HG03280 (cell line): ENCODE data around the gene MOV10L1.
"Not testable (repeated sequence)": the region's sequence is repeated elsewhere in the genome, so short reads cannot be mapped to it uniquely, and the experiment has no call there.

ENCODE experiments used
- ATAC-seq: cut with Tn5 transposase; IDR thresholded peaks from one replicate; pipeline ENCODE4 v1.9.1; 2021; ENCODE audit warnings: mild to moderate bottlenecking, moderate library complexity; ENCODE audit not compliant: unreplicated experiment

Gene MOV10L1

DNA sequence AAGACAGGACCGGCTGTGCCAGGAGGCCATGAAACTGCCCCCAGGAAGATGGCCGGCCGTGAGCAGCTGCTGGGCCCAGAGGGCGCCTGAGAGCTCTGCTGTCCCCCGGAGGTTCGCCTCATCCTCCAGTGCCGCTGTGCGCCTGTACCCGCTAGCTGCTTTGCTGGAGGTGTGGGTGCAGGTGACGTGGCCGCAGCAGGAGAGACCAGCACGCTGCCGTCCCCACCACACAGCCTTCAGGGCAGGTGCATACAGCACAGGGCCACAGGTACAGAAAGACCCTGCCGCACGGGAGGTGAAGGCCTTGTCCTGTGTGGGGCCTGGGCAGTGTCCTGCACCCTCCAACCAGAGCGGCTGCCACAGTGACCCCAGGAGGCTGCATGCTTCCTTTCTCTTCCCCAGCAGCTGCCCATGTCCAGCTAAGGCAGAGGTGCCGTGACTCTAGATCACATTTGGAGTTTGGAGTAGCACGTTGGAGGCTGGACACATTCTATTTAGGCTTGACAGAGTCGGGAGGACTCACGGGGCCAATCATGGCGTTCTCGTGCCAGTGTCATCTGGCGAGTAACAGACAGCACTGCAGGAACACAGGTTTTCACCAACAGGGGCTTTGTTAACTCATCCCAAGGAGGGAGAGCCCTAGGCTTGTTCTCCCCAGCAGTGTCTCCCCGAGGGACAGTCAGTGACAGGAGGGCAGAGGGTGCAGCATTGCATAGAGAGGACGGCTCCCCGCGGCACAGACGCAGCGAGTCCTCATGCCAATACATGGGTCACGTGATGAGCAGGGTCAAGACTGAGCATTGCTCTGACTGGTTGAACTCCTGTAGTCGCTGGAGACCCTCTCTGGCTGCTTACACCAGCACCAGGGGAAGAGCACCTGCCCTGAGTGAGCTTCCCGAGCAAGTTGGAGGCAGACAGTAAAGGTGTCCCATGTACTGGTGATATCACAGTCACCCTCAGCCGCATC, 62.0 kb downstream of the MOV10L1 start:
- no peak for ATAC-seq

DNA sequence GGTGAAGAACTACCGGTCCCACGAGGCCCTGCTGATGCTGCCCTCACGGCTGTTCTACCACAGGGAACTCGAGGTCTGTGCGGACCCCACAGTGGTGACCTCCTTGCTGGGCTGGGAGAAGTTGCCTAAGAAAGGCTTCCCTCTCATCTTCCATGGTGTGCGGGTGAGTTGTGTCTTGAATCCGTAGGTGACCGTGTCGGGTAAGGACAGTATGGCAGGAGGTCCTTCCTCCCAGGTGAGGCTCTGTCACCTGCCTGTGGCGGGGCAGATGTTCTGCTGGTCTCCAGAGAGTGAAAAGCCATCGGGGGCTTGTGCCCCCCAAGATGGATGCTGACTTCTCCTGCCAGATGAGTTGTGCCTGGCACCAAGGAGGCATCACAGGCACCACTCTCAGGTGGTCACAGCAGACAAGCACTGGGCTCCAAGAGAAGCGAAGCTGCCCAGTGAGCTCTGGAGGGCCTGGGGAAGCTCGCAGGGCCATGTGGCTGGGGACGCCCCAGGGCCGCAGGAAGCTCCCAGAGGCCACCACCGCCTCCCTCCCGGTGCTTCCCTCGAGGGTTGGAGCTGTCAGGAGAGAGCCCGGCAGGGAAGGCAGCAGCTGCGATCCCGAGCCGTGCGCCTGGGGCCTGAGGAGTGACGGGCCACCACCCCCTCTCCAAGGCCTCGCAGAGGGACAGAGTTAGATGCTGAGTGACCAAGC, 63.4 kb downstream of the MOV10L1 start:
- no peak for ATAC-seq

DNA sequence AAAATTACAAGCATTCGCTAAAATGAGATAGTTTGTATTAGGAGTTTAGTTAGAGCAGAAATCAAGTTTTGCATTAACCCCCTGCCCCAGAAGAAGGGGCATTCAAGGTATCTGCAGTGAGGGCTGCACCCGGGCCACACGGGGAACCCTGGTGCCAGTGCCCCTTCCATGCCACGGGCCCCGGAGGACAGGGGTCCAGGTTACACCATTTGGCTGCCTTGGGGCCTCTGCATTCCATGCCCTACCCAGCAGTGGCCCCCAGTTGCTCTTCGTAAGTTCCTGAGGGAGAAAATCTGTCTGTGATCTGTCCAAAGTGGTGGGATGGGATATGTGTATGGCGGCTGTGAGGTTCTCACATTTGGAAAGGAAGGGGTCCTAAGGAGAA, 63.9 kb downstream of the MOV10L1 start:
- no peak for ATAC-seq

- ATAC-seq: no peak
Measured at GRCh38 chr22:50157709-50158375, 68.0 kb downstream of the MOV10L1 start.

DNA sequence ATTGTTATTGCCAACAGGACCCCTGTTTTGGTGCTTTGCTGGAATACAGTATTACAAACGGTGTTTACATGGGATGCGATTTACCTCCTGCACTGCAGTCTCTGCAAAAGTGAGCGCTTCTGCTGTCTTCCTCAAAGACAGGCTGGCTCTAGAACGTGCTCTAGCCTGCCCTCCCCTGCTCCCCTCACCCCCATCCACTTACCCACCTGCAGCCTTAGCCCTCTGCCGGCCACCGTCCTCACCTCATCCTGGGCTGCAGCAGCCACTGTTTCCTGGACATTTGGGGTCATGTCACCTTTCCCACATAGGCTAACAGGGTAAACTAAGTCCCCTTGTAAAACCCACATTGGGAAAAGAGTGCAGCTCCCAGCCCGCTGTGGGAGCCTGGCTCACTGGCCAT, 71.1 kb downstream of the MOV10L1 start:
- ATAC-seq: no peak

GRCh38 chr22:50161508-50162390, 71.9 kb downstream of the MOV10L1 start:
- no peak for ATAC-seq

DNA sequence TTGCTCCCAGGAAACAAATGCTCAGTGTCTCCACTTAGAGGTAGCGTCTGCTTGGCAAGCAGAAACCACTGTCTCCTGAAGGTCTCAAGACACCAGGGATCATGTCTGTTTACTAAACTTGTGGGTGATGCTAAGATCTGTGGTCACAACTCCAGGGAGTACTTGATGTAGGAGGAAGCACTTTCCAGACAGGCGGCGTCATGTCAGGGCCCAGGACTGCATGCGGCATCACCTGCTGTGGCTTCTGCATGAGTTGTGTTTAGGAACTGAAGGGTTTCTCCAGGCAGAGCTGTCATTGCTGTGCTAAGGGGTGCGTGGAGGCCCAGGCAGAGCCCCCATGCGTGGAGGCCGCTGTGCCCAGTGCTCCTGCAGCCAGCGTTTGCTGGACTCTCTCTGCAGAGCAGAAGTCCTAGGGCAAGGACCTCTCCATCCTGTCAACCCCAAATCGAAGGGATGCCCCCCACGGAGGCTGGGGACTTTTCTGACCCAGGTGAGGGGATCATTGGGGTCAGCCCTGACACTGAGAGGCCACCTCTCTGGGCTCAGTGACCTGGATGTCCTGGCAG, 72.7 kb downstream of the MOV10L1 start:
- ATAC-seq: no peak

DNA sequence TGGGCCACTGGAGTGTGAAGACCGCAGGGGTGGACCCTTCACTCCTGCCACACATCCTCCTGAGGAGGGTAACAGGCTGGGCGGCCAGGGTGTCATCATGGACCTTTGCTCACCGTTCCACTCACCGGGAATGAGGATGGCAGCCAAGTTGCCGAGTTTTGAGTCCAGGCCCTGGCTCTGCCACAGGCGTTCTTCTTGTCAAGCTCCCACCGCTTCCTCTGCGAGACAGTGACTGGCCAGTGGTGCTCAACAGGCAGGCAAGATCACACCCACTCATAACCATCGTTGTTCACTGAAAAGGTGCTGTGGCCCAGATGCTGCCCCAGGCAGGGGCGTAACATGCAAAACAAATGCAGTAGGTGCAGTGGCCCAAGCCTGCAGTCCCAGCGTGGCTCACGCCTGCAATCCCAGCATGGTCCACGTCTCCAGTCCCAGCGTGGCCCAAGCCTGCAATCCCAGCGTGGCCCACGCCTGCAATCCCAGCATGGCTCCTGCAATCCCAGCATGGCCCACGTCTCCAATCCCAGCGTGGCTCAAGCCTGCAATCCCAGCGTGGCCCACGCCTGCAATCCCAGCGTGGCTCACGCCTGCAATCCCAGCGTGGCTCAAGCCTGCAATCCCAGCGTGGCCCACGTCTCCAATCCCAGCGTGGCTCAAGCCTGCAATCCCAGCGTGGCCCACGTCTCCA, 75.8 kb downstream of the MOV10L1 start:
- ATAC-seq: no peak

- no peak for ATAC-seq
Measured at GRCh38 chr22:50167689-50168489, 78.1 kb downstream of the MOV10L1 start.

DNA sequence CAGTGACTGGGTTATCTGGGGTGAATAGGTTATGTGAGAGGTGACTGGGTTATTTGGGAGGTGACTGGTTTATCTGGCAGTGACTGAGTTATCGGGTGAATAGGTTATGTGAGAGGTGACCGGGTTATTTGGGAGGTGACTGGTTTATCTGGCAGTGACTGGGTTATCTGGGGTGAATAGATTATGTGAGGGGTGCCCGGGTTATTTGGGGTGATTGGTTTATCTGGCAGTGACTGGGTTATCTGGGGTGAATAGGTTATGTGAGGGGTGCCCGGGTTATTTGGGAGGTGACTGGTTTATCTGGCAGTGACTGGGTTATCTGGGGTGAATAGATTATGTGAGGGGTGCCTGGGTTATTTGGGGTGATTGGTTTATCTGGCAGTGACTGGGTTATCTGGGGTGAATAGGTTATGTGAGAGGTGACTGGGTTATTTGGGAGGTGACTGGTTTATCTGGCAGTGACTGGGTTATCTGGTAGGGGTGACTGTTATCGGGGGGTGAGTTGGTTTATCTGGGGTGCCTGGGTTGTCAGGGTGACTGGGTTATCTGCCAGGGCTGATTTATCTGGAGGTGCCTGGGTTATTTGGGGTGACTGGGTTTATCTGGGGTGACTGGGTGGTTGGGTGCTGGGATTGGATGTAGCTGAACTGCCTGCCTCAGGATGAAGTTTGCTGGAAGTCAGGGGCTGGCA, 78.8 kb downstream of the MOV10L1 start:
- ATAC-seq: not testable (repeated sequence)

DNA sequence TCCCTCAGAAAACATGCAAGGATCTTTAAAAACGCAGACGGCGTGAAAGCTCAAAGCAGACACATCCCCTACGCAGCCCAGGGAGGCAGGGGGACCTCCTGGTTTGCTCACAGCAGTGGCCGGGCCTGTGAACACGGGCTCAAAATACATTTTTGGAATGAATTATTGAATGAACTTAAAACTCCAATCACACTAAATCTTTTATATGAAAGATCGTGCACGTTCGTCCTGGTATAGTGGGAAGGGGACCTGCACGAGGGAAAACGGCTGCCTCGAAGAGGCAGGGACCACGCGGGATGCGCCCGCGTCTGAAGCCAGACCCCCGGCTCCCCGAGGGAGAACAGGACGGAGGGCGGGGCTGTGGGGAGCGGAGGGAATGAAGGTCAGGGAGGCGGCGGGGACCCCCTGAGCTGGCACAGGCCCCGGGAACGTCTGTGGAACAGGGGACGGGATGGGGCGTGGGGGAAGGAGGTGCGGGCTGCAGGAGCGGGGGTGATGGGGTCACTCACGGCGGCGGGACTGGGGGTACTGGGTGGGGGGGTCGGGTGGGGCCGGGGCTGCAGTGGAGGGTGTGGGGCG, 79.5 kb downstream of the MOV10L1 start:
- ATAC-seq: no peak

DNA sequence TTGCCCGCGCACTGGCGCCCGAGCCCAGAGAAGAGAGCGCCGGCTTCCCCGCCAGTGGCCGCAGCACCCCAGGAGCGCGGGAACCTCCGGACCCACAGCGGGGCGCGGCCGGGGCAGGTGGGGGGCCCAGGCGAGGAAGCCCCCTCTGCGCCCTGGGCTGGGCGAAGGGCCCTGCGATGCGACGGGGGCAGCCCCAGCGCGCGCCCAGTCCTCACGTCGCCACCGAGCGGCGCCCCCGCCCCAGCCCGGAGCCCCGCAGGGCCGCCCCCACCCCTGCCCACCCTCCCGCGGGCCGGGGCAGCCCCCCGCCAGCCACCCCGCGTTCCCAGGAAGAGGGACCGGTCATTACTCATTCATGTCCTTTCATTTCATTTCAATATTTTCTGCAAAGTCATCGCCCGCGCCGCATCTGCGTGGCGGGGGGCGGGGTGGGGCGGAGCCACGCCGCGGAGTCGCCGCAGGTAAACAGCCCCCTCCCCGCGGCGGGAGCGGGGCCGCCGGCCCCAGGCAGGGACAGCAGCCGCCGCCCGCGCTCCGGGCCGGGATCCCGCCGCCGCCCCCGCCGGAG, 80.1 kb downstream of the MOV10L1 start:
- no peak for ATAC-seq

DNA sequence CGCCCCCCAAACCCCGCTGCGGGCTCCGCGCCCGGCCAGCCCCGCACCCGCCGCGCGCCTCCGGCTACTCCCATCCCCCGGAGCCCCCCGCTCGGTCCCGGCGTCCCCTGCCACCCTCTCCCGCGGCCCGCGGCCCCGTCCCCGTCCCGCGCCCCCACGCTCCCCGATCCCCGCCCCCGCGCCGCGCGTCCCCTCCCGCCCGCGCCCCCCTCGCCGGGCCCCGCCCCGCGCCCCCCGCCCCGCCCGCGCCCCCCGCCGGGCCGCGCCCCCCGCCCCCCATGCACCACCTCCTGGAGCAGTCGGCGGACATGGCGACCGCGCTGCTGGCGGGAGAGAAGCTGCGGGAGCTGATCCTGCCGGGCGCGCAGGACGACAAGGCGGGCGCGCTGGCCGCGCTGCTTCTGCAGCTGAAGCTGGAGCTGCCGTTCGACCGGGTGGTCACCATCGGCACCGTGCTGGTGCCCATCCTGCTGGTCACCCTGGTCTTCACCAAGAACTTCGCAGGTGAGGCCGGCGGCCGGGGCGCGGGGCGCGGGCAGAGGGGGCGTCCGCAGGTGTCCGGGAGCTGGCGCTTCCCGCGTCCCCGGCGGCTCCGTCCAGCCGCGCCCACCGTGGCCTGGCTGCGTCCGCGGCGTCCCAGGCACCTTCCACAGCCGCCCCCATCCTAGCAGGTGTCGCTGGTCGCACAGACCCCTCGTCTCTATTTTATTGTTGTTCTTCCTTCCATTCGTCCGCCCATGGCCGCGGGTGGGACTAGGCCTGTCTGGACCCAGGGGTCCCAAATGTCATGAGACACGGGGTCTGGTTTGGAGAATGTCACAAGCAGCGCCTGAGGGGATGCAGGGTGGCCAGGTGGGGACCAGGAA, 80.9 kb downstream of the MOV10L1 start, which contains the start of gene PANX2:
Gene PANX2, plus strand, starts transcription at position 279 of the 866 bp plus-strand sequence. Its CDS starts 0 bp downstream, at position 279.
- ATAC-seq: no peak

DNA sequence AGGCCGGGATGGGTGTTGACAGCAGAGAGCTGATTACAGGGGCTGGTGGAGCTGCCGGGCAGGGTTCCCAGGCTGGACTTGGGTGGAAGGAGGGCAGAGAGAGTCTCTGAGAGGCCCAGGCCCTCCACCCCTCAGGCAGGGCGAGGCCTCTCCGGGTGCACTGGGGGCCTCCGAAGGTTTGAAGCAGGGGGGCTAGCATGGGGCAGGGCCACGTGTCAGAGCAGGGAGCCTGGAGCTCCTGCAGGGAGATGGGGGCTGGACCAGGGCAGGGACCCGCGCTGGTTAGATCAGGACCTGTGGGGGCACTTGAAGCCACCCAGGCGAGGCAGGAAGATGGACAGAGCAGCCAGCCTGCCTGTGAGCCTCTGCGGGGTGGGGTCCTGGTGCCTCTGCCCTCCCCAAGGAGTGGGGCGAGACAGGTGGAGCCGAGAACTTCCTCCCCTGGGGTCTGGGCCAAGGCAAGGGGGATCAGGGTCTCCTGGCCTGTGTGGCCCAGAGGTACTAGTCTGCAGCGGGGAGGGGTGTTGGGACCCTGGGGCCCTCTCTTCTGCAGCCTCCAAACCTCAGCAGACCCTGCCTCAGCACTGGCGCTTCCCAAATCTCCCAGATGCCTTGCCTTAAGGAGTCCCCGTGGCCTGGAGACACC, 81.6 kb downstream of the MOV10L1 start:
- ATAC-seq: no peak

DNA sequence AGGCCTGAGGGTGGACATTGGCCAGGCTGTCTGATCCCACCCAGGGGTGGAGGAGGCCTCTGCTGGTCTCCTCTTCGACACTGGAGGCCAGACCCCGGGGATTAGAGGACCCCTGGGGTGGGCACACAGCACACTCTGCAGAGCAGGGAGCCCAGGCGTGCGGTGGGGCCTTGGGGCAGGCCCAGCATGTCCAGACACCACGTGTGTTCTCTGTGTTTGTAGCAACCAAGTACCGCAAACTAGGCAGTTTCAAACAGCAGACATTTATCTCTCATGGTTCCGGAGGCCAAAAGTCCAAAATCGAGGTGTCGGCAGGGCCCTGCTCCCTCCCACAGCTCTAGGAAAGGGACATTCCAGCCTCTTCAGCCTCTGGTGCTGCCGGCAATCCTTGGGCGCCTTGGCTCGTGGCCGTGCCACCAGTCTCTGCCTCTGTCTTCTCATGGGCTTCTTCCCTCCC, 82.2 kb downstream of the MOV10L1 start:
- no peak for ATAC-seq
